ENCODE data around the gene CA7.

Gene CA7

DNA sequence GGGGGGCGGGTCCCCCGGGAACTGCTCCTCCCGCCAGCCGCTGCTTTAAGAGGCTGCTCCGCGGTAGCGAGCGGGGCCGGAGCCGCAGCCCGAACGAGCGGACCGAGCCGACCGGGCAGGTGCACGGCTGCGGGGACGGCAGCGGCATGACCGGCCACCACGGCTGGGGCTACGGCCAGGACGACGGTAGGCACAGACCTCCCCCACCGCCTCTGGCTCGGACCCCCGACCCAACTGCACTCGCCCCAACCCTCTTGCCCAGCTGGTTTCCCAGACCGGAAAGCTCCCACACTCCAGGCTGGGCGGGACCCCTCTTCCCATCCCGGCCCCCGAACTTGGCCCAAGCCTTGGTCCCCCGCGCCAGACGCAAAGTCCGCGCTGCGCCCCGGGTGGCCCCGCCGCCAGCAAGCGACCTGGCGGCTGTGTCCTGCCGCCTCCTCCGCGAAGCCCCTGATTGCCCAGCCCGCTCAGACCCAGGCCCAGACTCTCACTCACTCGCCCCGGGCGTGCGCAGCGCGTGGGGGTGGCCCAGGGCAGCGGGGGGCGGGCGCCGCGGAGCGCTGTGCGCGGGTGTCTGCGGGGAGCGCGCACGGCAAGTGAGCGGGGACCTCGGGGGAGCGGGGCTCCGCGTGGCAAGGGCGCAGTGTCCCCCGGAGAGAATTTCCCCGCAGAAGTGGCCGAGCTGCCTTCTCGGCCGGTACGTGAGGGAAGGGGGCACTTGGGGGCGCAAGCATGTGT, at the start of gene CA7:
Gene CA7, plus strand, starts transcription at position 73 of the 738 bp plus-strand sequence. Its CDS starts 74 bp downstream, at position 147.
- DNase-seq = no peak

DNA sequence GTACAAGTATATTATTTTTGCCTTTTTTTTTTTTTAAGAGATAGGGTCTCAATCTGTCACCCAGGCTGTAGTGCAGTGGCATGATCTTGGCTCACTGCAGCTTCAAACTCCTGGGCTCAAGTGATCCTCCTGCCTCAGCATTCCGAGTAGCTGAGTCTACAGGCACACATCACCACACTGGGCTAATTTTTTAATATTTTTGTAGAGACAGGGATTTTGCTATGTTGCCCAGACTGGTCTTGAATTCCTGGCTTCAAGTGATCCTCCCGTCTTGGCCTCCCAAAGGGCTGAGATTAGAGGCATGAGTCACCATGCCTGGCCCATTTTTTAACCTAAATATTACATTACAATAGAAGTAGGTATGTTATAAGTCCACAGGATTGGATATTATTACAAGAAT, 46.1 kb upstream of the CA7 start:
- no peak for DNase-seq

DNA sequence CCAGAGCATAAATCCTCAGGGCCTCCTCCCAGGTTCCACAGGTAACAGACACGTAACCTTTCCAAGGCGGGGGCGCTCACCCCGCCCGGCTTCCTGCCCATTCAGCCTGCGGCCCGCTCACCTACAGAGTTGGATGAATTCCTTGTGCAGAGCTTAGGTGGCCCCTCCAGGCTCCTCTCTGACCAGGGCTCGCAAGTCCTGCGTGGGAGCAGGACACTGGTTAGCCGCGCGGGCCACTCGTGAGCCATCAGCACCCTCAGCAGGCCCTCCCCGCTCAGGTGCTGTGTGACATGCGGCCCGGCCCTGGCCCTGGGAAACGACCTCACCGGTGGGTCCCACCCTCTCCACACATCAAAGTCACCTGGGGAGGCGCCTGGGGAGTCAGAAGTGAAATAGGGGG, 43.4 kb upstream of the CA7 start:
- no peak for DNase-seq

DNA sequence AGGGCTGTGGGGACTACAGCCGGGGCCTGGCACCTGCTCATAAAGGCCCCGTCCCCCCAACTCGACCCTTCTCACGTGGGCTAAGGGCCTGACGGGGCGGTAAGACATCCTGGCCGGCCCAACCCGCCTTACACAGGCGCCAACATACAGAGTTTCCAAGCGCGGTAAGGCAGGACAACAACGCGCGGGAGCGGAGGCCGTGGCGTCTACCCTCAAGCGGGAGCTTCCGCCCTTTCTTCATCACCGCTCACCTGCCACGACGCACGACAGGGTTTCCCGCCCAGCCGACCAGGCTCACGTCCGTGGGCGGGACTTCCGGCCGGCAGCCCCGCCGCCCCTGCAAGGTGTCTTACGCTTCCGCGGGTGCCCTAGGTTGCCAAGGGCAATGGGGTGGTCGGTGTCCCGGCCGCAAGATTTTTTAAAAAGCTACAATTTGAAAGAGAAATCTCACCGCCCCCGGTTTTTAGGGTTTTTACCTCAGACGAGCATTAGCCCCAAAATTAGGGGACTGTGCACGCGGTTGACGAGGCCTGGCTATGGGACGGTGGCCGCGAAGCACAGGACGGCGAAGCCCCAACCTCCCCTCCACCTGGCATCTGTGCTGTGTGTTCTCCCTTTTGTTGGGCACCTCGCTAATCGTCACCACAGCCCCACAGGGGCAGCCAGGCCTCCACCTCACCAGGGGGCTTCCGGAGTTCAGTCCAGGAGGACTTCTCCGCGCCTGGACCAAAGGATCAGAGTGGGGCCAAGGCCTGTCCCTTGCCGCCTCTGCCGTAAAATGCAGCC, 42.7 kb upstream of the CA7 start, which contains the start of gene TERB1:
Gene TERB1, minus strand, starts transcription at position 265 of the 786 bp plus-strand sequence. CDS start 4,786 bp downstream, outside the sequence.
- no peak for DNase-seq

DNA sequence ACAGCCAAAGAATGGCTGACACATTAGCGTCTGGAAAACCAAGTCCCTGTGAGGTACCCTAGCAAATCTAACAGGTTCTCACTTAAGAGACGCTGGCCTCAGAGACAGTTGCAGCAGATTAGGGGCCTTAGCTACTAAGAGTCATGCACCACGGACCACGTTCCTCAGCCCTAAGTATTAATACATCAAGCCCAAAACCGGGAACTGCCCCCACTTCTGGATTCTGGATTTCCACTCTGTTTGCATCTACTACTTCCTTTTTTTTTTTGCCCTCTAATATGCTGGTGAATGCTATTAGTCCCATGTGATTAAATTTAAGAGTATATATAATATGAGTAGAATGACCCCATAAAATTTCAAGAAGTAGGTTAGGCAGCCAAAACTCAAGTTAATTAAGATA, 42.1 kb upstream of the CA7 start:
- no peak for DNase-seq

DNA sequence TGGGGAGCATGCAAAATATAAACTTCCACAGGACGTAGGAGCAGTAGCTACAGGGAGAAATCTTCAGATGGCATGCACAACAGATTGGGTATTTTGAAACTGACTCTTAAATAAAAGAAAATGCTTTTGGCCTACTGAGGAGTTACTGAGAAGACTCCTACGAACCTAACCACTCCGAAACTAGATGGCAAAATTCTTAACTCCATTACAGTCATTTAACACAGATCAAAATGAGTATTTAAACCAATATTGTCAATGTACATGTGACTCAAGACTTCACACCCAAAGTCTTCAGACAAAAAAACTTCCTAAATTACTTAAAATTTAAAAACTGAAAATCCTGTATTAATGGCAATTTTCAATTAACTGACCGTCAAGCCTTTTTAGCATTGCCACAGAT, 34.4 kb upstream of the CA7 start:
- no peak for DNase-seq

DNA sequence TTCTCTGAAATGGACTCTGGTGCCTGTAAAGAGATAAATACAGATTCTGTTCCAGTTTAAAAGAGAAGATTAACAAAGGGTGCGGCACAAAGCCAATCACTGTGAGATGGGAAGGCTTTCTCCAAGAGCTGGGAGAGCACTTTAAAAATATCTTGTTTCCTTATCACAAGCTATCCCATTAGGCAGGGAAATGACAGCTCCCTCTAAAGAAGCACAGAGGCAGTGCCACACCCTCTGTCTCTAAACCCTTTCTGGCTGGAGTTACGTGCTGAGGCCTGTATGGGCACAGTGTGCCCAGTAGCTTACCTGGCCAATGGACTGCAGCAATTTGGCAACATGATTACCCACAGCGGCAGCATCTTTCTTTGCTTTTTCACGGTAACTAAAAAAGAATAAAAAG, 33.8 kb upstream of the CA7 start:
- DNase-seq = no peak

DNA sequence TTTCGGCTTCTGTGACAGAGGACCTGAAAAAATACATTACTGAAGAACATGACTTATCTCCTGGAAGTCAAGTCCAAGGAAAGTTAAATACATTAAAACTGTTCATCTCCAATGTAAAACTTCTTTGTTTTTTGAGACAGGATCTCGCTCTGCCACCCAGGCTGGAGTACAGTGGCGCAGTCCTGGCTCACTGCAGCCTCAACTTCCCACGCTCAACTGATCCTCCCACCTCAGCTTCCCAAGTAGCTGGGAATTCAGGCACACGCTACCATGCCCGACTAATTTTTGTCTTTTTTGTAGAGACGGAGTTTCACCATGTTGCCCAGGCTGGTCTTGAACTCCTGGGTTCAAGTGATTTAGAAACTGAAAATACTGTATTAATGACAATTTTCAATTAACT, 33.2 kb upstream of the CA7 start:
- DNase-seq = no peak

DNA sequence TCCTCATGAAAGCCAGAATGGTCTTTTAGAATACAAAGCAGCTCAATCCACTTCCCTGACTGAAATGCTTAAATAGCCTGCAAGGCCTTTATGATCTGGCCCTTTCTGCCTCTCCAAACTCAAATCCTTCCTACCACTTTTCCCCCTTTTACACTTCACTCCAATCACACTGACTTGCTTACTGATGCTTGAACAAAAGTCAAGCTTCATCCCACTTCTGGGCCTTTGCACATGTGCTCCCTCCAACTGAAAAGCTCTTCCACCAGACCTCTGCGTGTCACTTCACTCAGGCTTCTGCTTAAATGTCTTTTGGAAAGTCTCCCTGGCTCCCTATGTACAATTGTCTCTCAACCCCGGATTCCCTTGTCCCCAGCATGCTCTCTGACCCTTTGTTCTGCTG, 29.5 kb upstream of the CA7 start:
- DNase-seq = no peak

DNA sequence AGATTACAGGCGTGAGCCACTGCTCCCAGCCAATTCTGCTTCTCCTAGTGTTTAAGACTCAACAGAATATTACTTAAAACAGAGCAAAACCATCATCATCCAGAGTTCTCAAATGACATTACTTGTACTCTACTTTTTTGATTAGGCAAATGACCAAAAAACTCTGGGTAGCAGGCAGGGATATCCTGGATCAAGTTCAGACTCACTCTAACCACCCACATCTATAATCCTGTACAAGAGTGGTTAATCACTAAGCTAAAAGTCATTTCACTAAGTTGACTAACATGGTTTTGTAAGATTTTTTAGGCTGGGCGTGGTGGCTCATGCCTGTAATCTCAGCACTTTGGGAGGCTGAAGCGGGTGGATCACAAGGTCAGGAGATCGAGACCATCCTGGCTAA, 20.2 kb upstream of the CA7 start:
- DNase-seq = no peak

DNA sequence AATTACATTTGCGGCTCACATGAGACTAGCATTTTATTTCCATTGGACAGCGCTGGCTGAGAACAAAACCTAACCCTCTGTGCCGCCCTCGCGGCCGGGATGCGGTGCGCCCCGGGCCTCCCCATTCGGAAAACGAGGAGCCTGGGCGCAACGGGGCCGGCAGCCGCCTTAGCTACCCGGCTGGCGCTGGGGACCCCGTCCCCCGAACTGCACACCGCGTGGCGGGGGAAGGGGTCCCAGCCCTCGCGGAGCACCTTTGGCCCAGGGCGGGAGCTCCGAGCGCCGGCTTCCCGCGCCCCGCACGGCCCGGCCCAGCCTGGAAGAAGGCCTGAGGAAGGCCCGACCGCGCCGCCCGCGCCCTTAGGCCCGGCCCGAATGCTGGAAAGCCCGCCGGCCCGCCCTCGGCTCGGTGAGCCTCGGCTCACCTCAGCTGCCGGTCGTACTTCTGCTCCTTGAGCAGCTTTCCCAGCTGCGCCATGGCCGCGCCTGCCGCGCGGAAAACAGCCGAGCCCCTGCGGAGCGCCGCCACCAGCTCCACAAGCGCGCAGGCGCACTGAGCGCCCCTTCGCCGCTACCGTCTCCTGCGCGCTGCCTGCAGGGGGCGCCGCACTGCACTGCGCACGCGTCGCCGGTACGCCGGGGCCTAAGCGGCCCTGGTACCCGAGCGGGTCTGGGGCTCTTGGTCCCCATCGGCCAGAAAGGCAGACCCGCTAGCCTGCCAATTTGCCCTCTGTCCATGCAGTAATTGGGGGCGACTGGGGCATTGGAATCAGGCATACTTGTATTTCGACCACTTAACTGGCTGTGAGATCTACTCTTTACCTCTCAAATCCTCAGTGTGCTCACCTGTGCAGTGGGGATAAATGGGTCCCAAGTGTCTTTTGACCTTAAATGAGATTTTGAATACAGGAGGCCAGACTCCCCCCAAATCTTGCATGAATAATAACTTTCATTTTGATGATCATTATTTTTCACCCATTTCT, 13.5 kb upstream of the CA7 start, which contains the start of gene NAE1:
Gene NAE1, minus strand, starts transcription at position 555 of the 983 bp plus-strand sequence. Its CDS starts 77 bp downstream, at position 478.
- no peak for DNase-seq

DNA sequence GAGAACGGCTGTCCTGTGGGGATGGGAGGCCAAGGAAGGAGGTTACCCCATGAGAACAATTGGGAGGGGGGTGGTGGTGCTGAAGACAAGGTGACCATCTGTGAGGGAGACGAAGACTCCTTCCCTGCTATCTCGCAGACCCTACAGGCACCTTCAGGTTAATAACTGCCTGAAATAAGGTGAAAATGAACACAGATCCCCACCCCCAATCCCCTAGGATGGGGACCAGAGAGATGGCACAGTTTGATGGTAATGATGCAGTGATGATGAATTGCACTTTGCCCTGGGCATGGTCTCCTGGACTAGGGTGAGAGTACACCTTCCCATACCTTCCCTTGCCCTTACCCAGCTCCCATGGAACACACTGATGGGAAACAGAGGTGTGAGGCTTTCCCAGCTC, 12.0 kb upstream of the CA7 start:
- no peak for DNase-seq

DNA sequence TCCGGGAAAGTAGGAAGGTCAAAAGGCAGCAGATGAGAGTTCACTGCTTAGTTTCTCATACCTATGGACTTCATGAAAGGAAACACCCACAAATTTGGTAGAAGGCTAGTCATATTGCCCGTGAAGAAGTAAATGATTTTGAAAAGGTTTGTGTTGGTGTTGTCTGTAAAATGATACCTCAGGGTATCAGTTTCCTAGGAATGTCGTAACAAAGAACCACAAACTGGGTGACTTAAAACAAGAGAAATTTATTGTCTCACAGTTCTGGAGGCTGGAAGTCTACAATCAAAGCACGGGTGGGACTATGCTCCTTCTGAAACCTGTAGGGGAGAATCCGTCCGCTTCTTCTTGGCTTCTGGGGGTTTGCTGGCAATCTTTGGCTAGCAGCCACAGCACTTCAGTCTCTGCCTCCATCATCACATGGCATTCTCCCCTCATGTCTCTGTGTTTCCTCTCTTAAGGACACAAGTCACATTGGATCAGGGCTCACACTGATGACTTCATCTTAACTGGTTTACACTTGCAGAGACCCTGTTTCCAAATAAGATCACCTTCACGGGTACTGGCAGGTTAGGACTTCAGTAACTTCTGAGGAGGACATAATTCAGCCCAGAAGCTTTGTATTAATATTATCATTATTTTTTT, 11.4 kb upstream of the CA7 start:
- DNase-seq = no peak

DNA sequence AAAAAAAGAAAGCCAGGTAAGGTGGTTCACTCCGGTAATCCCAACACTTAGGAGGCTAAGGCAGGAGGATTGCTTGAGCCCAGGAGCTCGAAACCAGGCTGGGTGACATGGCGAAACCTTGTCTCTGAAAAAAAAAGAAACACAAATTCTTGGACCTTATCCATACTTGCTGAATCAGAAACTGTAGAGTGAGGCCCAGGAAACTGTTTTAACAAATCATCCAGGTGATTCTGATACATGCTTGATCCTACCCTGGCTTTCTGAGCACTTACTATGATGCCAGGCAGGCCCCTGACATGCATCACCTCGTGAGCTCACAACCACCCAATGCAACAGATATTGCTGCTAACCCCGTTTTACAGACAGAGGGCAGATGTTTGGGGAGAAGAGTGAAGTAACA, 9.5 kb upstream of the CA7 start:
- no peak for DNase-seq

DNA sequence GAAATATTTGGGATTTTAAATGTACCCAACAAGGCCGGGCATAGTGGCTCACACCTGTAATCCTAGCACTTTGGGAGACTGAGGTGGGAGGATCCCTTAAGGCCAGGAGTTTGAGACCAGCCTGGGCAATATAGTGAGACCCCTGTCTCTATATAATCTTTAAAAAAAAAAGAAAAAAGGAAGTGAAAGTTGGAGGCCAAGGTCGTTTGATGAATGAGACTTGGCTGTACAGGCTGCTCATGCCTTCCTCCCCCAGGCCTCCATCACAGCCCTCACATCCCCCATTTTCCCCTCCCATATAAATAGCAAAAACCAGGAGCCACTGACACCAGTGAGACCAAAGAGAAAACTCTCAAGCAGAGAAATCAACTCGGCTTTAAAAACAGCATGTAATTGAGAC, 3.3 kb upstream of the CA7 start:
- DNase-seq = no peak

DNA sequence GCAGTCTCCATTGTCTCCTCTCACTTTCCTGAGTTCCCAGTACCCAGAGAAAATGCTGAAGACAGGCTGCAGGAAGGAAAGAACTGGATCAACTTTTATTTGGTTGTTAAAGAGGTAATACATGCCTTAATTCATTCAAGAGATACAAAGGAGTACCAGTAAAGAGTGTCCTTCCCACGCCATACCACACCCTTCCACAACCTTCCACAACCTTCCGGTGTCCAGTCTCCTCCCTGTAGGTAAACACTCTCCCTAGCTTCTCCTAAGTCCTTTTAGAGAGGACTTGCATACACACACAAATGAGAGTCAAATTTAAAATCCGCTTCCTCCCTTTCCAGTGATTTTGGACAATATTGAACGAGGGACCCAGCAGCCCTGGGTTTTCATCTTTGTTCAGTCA, 2.8 kb upstream of the CA7 start:
- DNase-seq = no peak

DNA sequence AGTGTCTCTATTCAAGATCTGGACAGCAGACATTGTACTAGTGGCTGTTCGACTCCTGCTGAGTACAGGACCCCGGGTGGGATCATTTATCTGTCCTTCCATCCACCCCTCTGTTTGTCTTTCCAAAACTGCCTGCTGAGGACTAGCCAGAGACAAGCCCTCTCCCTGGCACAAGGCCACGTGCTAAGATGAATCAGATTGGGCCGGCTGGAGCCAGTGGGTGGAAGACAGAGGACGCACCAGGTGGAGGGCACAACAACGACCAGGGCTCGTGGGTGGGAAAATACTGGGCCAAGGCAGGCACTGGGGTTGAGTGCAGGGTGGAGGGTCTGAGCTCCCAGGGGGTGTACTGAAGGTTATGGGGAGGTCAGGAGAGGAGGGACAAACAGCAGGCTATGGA, 1.4 kb upstream of the CA7 start:
- DNase-seq = no peak

DNA sequence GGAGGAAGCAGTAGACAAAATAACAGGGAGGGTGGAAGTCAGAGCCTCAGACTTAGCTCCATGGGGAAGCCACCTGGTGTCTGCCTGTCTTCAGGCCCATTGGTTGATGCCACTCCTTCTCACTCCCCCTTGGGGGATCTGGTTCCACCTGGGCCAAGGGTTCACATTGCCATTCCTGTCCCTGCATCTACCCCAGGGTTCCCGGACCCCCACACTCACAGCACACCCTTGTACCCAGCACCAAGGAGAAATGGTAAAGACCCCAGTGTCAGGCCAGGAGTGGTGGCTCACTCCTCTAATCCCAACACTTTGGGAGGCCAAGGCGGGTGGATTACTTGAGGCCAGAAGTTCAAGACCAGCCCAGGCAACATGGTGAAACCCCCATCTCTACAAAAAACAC, 1.0 kb upstream of the CA7 start:
- no peak for DNase-seq

DNA sequence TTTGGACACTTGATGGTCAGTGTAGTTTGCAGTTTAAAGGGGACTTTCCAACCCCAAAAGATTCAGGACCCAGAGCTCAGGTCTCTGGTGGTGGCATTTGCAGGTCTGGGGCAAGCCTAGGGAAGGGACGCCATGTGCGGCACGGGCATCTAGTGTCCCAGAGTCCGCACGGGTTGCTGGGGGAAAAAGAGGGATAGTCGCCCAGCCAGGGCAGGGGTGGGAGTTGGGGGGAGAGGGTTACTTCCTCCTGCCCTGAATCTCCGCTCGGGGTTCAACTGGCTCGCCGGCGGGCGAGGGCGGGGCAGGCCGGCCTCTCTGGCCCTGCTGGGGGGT, 239 bp upstream of the CA7 start:
- DNase-seq = no peak

DNA sequence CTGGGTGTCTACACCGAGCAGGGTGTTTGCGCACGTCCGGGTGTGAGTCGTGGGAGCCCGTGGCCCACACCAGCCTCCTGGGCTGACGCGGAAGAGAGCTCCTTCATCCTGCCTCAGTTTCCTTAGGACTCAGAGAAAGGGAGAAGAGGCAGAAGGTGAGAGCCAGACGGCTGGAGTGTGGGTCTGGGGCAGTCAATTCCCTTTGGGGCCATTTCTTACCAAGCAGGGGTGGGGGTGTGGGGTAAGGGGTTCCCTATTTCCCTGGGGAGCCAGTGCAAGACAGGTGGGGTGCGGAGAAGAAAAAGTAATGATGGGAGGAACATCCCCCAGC, 831 bp downstream of the CA7 start:
- DNase-seq = no peak

DNA sequence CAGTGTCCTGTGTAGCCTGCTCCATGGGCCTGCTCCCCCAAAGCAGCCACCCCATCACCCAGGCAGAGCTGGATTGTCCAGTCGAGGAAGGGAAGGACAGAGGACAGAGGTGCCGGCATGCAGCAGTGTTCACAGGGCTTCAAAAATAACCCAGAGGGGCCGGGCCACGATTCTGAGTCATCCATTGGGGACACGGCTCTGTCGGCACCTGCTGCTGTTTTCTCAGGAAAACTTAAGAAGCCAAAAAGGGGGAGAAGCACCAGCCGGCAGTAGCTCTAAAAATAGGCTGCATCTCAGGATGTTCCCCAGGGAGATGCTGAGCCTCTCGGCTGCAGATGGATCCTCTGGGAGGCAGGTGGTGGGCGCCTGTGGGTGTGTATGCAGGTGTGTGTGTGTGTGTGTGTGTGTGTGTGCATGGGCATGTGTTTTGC, 1.6 kb downstream of the CA7 start:
- no peak for DNase-seq

DNA sequence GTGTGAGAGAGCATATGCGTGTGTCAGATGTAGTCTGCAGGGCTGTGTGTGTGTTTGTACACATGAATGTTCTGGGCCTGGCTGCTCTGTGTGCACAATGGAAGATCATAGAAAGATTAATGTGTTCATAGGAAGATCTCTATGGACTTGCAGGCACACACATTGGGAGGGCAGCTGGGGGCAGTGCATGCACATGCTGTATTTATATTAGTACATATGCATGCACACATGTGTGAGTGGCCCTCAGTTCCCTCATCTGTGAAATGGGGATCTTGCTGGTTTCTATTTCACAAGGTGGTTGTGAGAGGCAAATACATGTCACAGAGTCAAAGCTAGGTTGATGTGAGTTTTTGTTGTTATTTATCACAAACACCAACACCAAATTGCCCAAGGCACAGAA, 2.1 kb downstream of the CA7 start:
- DNase-seq = no peak

DNA sequence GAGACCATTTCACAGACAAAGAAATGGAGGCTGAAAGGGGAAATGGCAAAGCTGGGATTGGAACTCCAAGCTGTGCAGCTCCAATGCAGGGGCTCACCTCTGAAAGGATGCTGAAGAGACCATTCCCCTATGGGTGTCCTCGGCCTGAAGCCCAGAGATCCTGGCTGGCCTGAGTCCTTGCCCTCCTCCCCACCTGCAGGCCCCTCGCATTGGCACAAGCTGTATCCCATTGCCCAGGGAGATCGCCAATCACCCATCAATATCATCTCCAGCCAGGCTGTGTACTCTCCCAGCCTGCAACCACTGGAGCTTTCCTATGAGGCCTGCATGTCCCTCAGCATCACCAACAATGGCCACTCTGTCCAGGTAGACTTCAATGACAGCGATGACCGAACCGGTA, 2.6 kb downstream of the CA7 start:
- DNase-seq = no peak

All from SIG-M5 (cell line).